Activated CD4-positive, alpha-beta T cell treated with anti-CD3 and anti-CD28 coated beads for 48 hours (primary cell): Measurements from ENCODE around the gene SIKE1.

ENCODE experiments used
- DNase-seq: peaks from one replicate; pipeline ENCODE4 v3.0.0-alpha.2; 2020

The SIKE1 gene

GRCh38 chr1:114755006-114755931, 25.2 kb downstream of the SIKE1 start:
- no peak for DNase-seq

GRCh38 chr1:114753702-114754101, 26.8 kb downstream of the SIKE1 start:
- peak; percentile 45 for DNase-seq

GRCh38 chr1:114753143-114753542, 27.3 kb downstream of the SIKE1 start:
- DNase-seq: no peak

GRCh38 chr1:114750780-114751179, 29.7 kb downstream of the SIKE1 start:
- DNase-seq: no peak

GRCh38 chr1:114749835-114750234, 30.6 kb downstream of the SIKE1 start:
- DNase-seq: no peak

- peak; percentile 13 for DNase-seq
Observed at GRCh38 chr1:114746450-114747121, 33.9 kb downstream of the SIKE1 start.

- peak; percentile 17 for DNase-seq
Observed at GRCh38 chr1:114745291-114745690, 35.2 kb downstream of the SIKE1 start.

- no peak for DNase-seq
Observed at GRCh38 chr1:114741963-114742746, 38.3 kb downstream of the SIKE1 start.

GRCh38 chr1:114740331-114740730, 40.2 kb downstream of the SIKE1 start:
- DNase-seq: no peak

- DNase-seq: no peak
Observed at GRCh38 chr1:114737314-114737849, 43.1 kb downstream of the SIKE1 start.

- DNase-seq: no peak
Observed at GRCh38 chr1:114735479-114735878, 45.0 kb downstream of the SIKE1 start.

- DNase-seq: no peak
Observed at GRCh38 chr1:114729782-114730181, 50.7 kb downstream of the SIKE1 start.

GRCh38 chr1:114728553-114728952, 51.9 kb downstream of the SIKE1 start:
- no peak for DNase-seq

GRCh38 chr1:114725230-114725629, 55.3 kb downstream of the SIKE1 start:
- DNase-seq: no peak

- no peak for DNase-seq
Observed at GRCh38 chr1:114723915-114724314, 56.6 kb downstream of the SIKE1 start.

GRCh38 chr1:114723457-114723856, 57.0 kb downstream of the SIKE1 start:
- no peak for DNase-seq

- no peak for DNase-seq
Observed at GRCh38 chr1:114720492-114720891, 60.0 kb downstream of the SIKE1 start.
